Uterus (tissue), 2 donors: Measurements from ENCODE around the gene EPHX1.

Experiments used
- CTCF ChIP-seq, 4 experiments: fragments of 200-600 bp in 2 of 4; fragments of 450-650 bp in 2 of 4; sonication (generic) in 2 of 4; IDR thresholded peaks; one replicate each; pipeline ENCODE4 v1.5.1; 2016 to 2019; ENCODE audit warnings: antibody characterized with exemption in 4 of 4, mild to moderate bottlenecking in 2 of 4, moderate library complexity in 1 of 4
- POLR2A ChIP-seq, 2 donors: fragments of 450-650 bp; IDR thresholded peaks; one replicate each; pipeline ENCODE4 v1.6.1; 2016; ENCODE audit warnings: antibody characterized with exemption in 2 of 2, mild to moderate bottlenecking in 1 of 2, moderate library complexity in 1 of 2

GRCh38 chr1:225824533-225824941 is 14.6 kb downstream of the EPHX1 start:
- TF ChIP-seq CTCF (IDR thresholded peaks at IDR 0.05) (no peak), POLR2A (IDR thresholded peaks at IDR 0.05) (no peak)
